GM20000 (cell line): ENCODE measurements around the gene PPP2R5E.

ENCODE experiments used
- DNase-seq: peaks from one replicate; pipeline ENCODE4 v3.0.0; 2012; ENCODE audit warnings: low spot score
- TF ChIP-seq, protein P1 (sequence below): IDR thresholded peaks from 2 replicates; pipeline ENCODE4 v1.5.1; 2012; ENCODE audit warnings: mild to moderate bottlenecking, control low read depth; ENCODE audit errors: extremely low read depth, missing control alignments

Gene PPP2R5E

DNA sequence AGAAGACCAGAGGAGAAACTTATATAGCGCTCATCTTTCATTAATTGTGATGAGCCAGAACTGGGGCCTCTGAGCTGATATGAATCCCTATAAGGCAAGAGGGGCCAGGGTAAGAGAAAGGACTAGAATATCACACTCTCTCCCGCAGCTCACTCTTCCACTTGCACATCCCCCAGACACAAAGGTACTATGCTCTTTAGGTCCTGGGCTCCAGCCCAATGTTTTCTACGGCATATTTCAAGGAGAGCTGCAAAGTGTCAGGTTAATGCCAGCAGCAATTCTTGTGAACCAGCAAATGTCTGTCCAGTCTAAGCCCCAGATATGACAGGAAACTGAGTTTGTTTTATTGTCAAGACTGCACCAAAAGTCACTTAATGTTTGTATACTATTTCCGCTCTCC is 29.4 kb downstream of the PPP2R5E start:
- no peak for DNase-seq

GRCh38 chr14:63512861-63513260 is 30.3 kb downstream of the PPP2R5E start:
- TF ChIP-seq, protein P1, sequence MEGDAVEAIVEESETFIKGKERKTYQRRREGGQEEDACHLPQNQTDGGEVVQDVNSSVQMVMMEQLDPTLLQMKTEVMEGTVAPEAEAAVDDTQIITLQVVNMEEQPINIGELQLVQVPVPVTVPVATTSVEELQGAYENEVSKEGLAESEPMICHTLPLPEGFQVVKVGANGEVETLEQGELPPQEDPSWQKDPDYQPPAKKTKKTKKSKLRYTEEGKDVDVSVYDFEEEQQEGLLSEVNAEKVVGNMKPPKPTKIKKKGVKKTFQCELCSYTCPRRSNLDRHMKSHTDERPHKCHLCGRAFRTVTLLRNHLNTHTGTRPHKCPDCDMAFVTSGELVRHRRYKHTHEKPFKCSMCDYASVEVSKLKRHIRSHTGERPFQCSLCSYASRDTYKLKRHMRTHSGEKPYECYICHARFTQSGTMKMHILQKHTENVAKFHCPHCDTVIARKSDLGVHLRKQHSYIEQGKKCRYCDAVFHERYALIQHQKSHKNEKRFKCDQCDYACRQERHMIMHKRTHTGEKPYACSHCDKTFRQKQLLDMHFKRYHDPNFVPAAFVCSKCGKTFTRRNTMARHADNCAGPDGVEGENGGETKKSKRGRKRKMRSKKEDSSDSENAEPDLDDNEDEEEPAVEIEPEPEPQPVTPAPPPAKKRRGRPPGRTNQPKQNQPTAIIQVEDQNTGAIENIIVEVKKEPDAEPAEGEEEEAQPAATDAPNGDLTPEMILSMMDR: no peak
- peak; percentile 40 for DNase-seq

More for the DNA sequence above, 29.4 kb downstream of the PPP2R5E start:
- TF ChIP-seq, protein P1: no peak

DNA sequence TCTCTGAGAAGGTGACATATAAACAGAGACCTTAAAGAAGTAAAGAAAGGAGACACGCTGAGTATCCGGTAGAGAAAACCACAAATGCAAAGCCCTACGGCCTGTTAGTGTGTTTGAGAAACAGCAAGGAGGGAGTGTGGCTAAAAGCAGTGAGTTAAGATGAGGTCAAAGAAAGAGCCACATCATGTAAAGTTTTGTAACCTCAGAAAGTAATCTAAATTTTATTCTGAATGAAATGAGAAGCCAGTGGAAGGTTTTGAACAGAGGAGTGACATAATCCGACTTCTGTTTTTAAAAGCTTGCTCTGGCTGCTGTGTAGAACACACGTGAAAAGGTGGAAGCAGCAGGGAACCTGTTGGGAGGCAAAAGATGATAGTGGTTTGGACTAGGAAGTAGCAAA is 32.6 kb downstream of the PPP2R5E start:
- peak; percentile 36 for DNase-seq
- TF ChIP-seq, protein P1: no peak

DNA sequence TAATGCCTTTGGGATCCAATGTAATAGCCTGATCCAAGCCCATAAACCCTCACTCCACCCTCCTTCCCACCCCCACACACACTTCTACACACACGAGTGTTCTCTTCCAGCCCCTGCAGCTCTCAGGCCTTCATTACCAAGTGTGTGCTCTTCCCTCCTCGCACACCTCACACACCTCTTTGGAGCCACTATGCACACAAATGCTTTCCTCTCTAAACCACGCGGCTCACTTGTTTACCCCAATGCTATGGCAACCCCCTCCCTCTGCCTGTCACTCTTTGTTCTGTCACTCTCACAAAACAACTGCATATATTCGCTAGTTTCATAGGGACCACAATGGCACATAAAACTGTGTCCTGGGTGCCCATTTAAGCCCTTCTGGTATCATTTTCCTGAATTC is 35.1 kb downstream of the PPP2R5E start:
- DNase-seq: no peak
- TF ChIP-seq, protein P1: no peak

DNA sequence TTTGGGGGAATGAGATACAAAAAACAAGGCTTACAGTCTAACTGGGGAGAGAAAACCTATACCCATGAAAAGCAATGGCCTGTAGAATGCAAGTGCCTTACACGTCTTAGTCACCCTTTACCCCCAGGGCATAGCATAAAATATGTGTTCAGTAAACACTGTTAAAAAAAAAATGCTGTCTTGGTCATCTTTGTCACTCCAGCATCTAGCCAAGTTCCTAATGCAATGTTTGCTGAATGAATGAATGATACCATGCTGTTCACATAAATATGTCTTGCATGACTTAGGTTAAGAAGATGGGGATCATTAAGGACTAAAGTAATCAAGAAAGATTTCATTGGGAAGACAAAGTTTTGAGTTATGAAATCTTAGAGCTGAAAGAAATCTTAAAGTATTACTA is 38.5 kb downstream of the PPP2R5E start:
- DNase-seq: no peak
- TF ChIP-seq, protein P1: no peak

GRCh38 chr14:63501429-63501828 is 41.7 kb downstream of the PPP2R5E start:
- TF ChIP-seq, protein P1: no peak
- no peak for DNase-seq

GRCh38 chr14:63499701-63500250 is 43.4 kb downstream of the PPP2R5E start:
- TF ChIP-seq, protein P1: no peak
- no peak for DNase-seq
